ENCODE measurements around the gene CA11.
"Not testable (repeated sequence)": the region's sequence is repeated elsewhere in the genome, so short reads cannot be mapped to it uniquely, and the experiment has no call there.

The CA11 gene

DNA sequence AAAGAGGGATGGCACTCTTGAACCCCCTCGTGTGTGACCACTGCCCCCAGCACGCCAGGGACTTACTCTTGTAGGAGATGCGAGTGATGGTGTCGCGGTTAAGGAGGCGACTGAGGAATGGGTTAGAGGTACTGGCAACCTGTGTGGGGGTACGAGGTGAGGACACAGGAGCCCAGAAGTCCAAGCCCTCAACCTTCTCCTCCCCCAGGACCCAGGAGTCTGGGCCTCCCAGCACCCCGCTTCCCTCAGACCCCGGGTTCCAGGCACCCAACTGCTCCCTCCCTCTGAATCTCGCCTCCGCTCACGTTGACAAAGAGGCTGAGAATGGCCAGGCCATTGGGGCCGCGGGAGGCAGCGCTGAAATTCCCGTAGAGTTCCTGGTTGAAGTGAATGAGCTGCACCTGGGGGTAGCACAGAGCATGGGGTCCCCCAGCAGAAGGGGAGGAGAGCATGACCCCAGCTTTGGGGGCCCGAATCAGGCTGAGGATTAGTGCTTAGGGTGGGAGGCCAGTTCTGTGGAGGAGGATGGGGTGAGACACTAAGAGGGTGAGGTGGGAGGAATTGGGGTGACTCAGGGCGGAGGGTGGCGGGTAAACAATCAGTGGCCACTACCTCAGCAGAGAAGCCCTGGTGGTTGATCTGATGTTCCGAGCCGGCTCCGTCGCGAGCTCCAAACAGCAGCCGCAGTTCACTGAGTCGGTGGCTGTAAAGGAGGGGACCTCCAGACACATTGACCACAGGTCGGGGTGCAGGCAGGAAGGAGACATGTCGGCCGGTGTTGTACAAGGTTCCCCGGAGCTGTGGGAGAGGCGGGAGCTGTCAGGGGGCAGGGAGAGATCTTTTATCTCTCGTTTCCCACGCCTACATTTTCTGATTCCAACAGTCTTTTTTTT lies 6.3 kb downstream of the CA11 start:
- DNase-seq = no peak

DNA sequence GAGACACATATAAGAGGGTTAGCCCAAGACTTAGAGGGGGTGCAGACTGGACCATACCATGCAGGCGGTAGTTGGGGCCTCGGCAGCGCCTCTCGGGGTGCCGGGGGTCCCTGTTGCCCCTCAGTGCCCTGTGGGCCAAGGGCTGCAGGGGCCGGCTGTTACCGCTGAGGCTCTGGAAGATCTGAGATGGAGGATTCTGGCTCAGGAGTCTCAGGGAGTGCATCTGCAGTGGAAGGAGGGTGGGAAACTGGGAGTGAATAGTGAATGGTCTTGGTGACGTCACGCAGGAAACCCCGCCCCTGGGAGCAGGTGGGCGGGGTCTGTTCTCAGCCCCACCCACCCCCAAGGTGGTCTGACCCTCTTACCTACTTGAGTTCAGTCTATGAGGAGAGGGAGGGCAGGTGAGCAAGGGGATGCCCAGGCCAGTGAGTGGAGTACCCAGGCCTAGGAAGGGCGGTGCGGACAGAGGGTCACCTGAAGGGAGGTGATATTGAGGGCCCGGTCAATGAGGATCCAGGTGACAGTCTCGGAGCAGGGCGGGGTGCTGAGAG lies 7.1 kb downstream of the CA11 start:
- no peak for DNase-seq

DNA sequence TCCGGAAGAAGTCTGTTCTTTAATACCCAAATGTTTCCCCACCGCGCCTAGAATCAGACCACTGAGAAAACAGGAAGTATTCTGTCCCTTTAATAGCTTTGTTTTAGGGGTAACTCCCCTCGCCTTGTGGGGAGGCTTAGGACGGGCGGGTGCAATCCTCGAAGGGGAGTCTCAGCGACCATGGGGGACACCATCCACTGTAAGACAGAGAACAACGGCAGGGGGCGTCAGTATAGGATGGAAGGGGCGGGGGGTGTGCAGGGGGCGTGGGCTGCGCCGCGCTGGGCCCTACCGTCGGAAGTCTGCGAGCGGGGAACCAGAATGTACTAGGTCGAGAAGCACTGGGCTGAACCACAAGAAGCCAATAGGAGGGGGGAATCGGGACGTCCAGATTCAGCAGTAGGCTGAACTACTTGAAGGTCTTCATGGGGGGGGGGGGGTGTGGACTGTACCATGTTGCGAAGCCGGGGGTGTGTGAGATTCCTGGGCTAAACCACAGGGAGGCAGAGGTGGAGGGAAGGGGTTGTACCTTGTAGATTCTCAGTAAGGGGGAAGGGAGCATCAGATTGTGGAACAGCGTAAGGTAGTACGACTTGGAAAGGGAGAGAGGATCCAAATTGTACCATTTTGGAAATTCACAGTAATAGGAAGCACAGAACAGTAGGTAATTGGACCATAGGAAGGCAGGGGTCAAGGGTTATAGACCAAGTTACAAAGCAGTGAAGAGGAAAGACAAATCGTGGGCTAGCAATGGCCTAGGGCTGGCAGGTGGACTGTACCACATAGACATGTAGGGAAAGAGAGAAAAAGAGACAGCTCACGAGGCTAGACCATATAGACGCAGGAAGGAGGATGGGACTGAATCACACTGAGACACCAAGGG lies 7.8 kb downstream of the CA11 start:
- peak; percentile 94 for DNase-seq

DNA sequence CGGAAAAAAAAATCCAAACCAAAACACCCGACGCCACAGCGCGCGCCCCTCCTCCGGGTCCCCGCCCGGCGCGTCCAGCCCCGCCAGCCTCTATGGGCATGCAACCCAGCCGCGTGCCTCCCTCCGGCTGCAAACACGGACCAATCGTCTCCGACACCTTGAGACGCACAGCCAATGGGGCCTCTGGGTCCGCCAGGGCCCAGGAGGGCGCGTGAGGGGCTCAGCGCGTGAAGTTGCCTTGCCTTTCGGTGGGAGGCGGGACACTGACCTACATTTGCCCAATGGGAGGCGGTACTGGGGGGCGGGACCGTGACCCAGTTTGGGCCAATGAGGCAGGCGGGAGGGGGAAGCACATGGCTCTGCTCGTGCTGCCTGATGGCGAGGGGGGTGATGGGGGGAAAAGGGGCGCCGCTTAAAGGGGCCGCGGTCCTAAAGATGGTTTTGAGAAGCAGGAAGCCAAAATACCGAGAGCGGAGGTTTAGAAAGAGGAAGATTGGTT lies 8.5 kb downstream of the CA11 start:
- peak; percentile 99 for DNase-seq

DNA sequence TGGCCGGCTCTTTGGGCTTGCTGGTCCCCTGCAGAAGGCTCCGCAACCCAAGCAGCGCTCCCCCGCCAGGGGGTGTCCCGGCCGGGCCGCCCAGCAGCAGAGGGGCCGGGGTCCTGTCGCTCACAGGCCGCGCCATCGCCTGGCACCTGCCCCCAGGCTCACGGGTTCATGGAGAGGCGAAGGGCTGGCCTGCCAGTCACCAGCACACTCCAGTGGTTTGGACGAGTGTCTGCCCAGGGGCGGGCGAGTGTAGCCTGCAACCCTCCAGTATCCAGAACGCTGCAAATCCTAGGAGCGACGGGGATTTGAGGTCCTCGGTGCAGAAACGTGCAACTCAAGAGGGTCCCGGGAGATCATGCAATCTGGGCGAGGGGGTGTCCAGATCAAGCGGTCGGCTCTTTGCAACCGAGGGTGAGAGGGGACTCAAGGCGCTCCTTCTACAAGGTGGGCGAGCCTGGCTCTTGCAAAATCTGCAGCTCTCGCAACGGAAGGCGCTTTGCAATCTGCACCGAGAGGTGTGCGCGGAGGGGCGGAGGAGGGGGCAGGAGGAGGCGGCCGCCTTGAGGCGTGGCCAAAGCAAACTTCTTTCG lies 9.0 kb downstream of the CA11 start, which contains the start of gene DBP:
DBP (minus strand) TSS at position 521 of the 590 bp plus-strand sequence; CDS start at position 136, 385 bp downstream.
- peak; percentile 71 for DNase-seq

DNA sequence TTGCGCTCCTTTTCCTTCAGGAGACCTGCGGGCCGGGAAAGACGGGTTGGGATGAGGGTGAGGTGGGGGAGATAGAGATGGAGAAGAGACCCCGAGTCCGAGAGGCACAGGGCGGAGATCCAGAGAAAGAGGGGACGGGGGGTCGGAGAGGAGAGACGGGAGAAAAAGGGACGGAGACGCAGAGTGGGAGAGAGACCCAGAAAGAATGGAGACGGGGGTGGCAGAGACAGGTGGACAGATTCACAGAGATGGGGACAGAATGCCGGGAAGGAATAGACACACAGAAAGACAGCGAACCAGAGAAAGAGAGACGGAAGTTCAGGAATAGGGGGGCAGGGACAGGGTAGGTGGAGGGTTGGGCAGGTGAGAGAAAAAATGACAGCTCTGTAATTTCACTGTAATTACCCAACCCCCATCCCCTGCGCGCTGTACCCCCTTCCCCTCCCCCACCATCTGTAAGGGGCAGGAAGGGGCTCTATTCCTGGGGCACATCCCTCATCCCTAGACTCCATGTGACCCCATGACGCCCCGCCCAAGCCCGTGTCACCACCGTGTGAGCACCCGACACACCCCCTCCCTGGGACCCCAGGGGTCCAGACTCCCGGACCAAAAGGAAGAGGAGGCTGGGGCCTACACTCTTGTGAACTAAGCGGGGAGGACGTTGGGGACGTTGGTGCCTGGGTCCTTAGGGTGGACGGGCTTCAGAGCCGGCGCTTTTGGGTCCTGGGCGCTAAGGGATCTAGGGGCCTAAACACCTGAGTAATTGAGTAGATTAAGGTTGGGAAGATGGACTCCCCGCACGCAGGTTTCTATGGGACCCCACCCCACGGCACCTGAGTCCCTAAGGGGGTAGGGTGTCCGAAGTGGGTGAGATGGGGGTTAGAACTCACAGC lies 9.8 kb downstream of the CA11 start:
- no peak for DNase-seq

DNA sequence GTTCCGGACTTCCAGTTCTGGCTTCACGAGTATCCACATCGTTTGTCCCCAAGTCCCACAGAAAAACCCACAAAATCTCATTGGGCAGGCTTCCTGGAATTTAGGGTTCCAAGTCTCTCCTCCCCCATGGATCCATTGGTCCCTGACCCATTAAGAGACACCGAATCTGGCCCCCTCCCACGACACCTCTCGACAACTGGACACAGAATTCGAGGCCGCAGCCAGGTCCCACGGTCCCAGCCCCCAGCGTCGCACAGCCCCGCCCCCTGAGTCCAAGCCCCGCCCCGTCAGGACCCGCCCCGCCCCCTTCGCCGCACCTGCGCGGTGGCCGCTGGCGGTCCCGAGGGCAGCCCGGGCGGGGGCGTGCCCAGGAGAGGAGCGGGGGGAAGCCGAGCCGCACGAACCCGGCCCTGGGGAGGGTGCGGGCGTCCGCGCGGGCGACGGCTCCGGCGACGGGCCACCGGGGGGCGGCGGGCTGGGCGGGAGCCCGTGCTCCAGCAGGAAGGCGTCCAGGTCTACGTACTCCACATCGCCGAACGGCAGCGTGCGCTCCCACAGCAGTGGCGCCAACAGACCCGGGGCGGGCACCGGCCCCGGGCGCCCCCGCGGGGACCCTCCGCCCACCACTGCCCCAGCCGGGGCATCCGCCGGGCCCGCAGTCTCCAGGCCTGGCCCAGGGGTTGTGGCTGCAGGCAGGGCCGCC lies 10.6 kb downstream of the CA11 start:
- DNase-seq = peak; percentile 78

DNA sequence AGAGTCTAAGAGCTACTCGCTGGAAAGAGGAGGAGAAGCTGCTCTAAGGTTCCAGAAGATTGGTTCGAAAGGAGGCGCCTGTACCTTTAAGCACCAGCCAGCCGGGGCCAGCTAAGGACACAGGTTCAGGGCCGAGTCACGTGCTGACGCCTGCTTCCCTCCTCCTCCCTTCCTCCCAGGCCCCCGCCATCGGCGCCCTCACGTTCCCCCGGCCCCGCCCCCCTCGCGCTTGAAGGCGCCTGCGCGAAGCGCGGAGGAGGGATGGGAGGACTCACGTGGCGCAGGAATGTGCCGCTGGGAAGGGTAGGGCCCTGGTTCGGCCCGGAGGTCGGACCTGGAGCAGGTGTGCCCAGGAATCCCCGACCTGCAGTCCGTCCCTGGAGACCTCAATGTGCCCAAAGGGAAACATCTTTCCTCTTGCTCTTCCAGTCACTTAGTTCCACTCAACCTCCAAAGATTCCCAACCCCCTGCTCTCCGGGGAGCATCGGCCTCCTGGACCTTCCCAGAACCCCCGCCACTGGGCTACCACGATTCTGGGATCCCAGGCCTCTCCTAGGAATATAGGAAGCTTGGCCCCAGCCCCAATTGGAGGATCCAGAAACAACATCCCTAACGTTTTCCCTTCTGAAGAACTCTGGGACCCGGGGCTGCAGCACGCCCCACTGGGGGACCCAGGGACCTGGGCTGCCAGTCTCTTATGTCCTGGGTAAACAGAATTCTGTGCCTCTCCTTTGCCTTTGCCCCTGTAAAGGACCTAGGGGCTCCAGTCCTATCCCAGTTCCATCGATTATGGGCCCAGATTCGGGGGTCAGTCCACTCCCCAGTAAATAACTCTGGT lies 11.3 kb downstream of the CA11 start:
- DNase-seq = peak; percentile 96

DNA sequence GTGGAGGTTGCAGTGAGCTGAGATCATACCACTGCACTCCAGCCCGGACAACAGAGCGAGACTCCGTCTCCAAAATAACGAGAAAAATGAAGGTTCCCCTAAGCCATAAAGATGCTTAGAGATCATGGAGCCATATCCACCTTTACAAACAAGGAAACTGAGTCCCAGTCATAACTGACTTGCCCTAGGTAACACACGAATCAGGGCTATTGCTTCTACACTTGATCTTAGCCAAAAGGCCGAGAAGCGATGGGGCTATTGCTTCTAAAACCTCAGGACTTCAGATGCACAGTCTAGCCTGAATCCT lies 12.0 kb downstream of the CA11 start:
- DNase-seq = no peak

DNA sequence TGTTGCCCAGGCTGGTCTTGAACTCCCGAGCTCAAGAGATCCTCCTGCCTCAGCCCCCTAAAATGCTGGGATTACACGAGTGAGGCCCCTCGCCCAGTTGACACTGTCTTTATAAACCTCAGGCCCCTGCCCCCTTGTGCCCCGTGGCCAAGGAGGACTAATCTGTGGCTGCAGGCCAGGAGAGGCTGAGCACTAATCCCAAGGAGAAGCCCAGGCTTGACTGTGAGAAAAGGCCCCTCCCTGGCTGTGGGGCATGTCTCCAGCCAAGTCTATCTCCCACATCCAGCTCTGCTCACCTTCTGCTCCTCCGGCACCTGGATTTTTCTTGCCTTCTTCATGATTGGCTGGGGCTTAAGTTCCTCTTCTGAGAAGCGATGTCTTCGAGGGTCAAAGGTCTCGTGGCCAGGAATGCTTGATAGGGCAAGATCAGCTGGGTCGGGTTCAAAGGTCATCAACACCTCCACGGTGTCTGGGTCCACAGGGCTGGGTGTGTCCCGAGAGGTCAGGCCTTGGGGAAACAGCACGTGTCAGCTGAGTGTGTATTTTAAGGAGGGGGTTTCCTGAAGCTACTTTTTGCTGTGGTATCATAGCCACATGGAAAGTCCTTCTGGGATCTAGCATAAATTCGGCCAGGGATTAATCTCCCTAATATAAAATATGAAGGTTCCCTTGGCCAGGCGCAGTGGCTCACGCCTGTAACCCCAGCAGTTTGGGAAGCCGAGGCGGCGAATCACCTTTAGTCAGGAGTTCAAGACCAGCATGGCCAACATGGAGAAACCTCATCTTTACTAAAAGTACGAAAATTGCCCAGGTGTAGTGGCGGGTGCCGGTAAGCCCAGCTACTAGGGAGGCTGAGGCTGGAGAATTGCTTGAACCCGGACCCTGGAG lies 12.6 kb downstream of the CA11 start:
- no peak for DNase-seq

DNA sequence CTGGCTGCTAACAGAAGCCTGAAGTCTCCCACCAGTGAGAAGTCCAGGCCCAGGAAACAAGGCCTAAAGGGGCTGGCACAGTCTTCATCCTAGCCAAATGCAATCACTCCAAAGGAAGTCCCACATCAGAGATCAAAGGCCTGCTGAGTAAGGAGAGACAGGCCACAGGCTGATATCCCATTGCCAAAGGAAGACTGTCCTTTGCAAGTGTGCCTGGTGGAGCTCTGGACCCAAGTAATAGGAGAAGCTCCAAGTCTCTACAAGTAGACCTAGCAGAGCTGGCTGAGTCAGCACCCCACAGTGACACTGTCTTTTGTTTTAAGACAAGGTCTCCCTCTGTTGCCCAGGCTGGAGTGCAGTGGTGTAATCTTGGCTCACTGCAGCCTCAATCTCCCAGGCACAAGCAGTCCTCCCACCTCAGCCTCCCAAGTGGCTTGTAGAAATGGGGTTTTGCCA lies 13.3 kb downstream of the CA11 start:
- no peak for DNase-seq

DNA sequence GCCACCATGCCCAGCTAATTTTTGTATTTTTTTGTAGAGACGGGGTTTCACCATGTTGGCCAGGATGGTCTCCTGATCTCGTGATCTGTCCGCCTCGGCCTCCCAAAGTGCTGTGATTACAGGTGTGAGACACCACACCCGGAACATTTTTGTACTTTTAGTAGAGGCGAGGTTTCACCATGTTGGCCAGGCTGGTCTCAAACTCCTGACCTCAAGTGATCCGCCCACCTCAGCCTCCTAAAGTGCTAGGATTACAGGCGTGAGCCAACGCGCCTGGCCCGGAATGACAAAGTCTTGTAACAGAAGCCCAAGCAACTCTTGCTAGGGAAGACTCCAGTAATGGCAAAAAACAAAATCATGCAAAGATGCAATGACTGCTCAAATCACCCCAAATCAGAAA lies 13.7 kb downstream of the CA11 start:
- not testable (repeated sequence) for DNase-seq

DNA sequence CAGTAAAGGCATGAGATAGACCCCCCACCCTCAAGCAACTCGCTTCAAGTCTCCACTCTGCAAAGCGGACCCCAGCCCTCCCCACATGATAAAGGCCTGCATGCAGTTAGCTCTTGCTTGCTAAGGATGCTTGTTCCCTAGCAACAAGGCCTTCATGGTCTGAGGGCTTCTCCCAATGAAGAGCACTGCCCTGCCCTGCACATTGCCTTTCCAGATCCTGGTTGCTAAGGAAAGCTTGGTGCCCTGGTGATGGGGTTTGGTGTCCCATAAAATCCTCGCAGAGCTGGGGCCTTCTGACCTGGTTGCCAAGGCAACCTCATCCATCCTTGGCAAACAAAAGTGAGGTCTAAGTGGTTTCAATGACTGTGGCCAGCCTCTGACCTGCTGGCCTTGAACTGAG lies 14.8 kb downstream of the CA11 start:
- DNase-seq = no peak

DNA sequence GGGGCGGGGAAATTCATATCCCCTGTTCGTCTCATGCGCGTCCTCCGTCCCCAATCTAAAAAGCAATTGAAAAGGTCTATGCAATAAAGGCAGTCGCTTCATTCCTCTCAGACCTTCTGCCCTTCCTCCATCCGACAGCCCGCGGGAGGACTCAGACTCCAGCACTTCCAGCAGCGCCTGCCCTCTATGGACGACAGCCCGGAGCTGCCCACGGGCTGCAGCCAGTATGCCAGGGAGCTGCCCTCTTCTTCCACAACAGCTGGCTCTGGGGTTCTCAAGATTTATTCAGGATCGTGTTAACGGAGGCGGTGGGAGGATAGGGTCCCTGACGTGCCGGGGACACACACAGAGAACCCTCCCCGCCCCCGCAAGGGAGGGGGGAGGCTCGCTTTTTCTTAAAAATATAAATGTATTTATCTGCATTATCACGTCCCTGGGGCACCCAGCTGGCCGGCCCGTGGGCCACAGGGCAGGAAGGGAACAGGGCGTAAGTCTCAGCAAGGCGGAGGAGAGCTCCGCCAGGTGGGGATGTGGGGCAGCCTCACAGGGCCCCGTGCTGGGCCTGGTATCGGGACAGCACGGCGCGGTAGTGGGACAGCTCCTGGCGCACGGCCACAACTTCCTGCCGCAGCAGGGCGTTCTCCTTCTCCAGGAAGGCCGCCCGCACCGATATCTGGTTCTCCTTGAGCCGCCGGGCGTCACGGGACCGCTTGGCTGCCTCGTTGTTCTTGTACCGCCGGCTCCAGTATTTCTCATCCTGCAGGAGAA lies 15.5 kb downstream of the CA11 start:
- DNase-seq = peak; percentile 81

DNA sequence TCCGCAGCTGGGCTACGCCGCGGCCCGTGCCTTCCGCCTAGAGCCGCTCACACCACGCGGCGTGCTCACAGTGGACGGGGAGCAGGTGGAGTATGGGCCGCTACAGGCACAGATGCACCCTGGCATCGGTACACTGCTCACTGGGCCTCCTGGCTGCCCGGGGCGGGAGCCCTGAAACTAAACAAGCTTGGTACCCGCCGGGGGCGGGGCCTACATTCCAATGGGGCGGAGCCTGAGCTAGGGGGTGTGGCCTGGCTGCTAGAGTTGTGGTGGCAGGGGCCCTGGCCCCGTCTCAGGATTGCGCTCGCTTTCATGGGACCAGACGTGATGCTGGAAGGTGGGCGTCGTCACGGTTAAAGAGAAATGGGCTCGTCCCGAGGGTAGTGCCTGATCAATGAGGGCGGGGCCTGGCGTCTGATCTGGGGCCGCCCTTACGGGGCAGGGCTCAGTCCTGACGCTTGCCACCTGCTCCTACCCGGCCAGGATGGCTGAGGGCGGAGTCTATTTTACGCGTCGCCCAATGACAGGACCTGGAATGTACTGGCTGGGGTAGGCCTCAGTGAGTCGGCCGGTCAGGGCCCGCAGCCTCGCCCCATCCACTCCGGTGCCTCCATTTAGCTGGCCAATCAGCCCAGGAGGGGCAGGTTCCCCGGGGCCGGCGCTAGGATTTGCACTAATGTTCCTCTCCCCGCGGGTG lies 16.2 kb downstream of the CA11 start:
- DNase-seq = no peak

DNA sequence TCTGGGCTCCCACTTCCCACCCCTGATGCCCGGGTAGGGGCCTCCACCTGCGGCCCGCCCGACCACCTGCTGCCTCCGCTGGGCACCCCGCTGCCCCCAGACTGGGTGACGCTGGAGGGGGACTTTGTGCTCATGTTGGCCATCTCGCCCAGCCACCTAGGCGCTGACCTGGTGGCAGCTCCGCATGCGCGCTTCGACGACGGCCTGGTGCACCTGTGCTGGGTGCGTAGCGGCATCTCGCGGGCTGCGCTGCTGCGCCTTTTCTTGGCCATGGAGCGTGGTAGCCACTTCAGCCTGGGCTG lies 16.7 kb downstream of the CA11 start:
- DNase-seq = no peak

DNA sequence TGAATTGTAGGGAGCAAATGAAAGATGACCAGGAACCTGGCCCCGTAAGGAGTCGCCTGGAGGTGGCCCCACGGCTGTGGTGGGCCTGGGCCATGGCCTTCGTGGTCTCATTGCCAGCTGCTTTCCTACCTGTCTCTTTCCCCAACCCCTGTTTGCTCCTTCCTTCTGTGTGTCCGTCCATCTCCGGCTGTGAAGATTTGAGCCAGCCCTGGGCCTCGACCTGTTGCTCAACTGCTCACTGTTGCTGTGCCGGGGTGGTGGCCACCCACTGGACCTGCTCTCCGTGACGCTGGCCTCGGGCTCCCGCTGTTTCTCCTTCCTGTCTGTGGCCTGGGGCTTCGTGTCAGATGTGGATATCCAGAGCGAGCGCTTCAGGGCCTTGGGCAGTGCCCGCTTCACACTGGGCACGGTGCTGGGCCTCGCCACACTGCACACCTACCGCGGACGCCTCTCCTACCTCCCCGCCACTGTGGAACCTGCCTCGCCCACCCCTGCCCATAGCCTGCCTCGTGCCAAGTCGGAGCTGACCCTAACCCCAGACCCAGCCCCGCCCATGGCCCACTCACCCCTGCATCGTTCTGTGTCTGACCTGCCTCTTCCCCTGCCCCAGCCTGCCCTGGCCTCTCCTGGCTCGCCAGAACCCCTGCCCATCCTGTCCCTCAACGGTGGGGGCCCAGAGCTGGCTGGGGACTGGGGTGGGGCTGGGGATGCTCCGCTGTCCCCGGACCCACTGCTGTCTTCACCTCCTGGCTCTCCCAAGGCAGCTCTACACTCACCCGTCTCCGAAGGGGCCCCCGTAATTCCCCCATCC lies 17.3 kb downstream of the CA11 start:
- no peak for DNase-seq

Data from femur (tissue), 1 donor.